Limb (tissue), 2 donors: Measurements from ENCODE around the gene BBC3.
"Not testable (repeated sequence)": the region's sequence is repeated elsewhere in the genome, so short reads cannot be mapped to it uniquely, and the experiment has no call there.

Experiments
- DNase-seq, 2 donors: peaks; one replicate each; pipeline ENCODE4 v3.0.0-alpha.2; 2016; ENCODE audit errors: extremely low spot score in 2 of 2

Gene BBC3

GRCh38 chr19:47258434-47258833 is 27.4 kb upstream of the BBC3 start:
- no peak for DNase-seq

GRCh38 chr19:47257411-47258169 is 26.6 kb upstream of the BBC3 start:
- DNase-seq, result no peak

- DNase-seq, result peak; percentile 100
Observed at GRCh38 chr19:47256693-47257410, 25.9 kb upstream of the BBC3 start.

- DNase-seq, result peak in 1 of 2 donors; percentile 96
Observed at GRCh38 chr19:47255879-47256692, 25.1 kb upstream of the BBC3 start, which contains the start of gene CCDC9. Gene CCDC9 (plus strand): TSS chr19:47256525. CDS start chr19:47258401, 1,876 bp downstream.

GRCh38 chr19:47253970-47254369 is 23.0 kb upstream of the BBC3 start:
- no peak for DNase-seq

GRCh38 chr19:47253467-47253881 is 22.5 kb upstream of the BBC3 start:
- DNase-seq, result no peak

- not testable (repeated sequence) for DNase-seq
Observed at GRCh38 chr19:47253016-47253415, 22.0 kb upstream of the BBC3 start.

- DNase-seq, result peak; percentile 71 to 89
Observed at GRCh38 chr19:47247308-47247990, 16.4 kb upstream of the BBC3 start.

GRCh38 chr19:47243776-47244547 is 13.0 kb upstream of the BBC3 start:
- peak; percentile 92 to 95 for DNase-seq

- no peak for DNase-seq
Observed at GRCh38 chr19:47243364-47243775, 12.4 kb upstream of the BBC3 start.

GRCh38 chr19:47241919-47242577 is 11.0 kb upstream of the BBC3 start:
- DNase-seq, result no peak

GRCh38 chr19:47240996-47241918 is 10.3 kb upstream of the BBC3 start:
- DNase-seq, result peak in 1 of 2 donors; percentile 82

GRCh38 chr19:47240556-47240955 is 9.6 kb upstream of the BBC3 start:
- no peak for DNase-seq

- DNase-seq, result peak in 1 of 2 donors; percentile 90
Observed at GRCh38 chr19:47239610-47240296, 8.8 kb upstream of the BBC3 start.

GRCh38 chr19:47239152-47239551 is 8.2 kb upstream of the BBC3 start:
- peak in 1 of 2 donors; percentile 48 for DNase-seq

- DNase-seq, result no peak
Observed at GRCh38 chr19:47236072-47236675, 5.2 kb upstream of the BBC3 start.

GRCh38 chr19:47232422-47233211 is 1.6 kb upstream of the BBC3 start:
- no peak for DNase-seq
